Colonic mucosa (tissue), 4 donors: ENCODE data around the gene ANKRD34B. TPM values are rescaled to one million over a fixed set of nuclear protein-coding genes. Genes with fewer than 3 reads are reported as not detected.

Source experiments
- DNase-seq: peaks from one replicate; pipeline ENCODE4 v3.0.0-alpha.2; 2020
- H3K27ac ChIP-seq: fragments of 200-600 bp; one replicate; pipeline ENCODE4 v1.8.0; 2021
- H3K27me3 ChIP-seq: fragments of 200-600 bp; one replicate; pipeline ENCODE4 v1.8.0; 2021
- H3K36me3 ChIP-seq: fragments of 200-600 bp; one replicate; pipeline ENCODE4 v1.8.0; 2021
- H3K4me1 ChIP-seq: fragments of 200-600 bp; one replicate; pipeline ENCODE4 v1.8.0; 2021; ENCODE audit warnings: mild to moderate bottlenecking
- H3K4me3 ChIP-seq: fragments of 200-600 bp; one replicate; pipeline ENCODE4 v1.8.0; 2021
- H3K9ac ChIP-seq, 2 donors: one replicate each; pipeline ENCODE4 v1.7.0; 2013; ENCODE audit warnings: control low read depth in 2 of 2, low read depth in 2 of 2, low read length in 2 of 2
- H3K9me3 ChIP-seq: fragments of 200-600 bp; one replicate; pipeline ENCODE4 v1.8.0; 2021
- intact Hi-C: fragments of 100-400 bp; cut with DNase I; formaldehyde crosslinking; loops from one replicate; pipeline ENCODE4 v1.14.1; 2022
- total RNA-seq, 2 donors: library from RNA; stranded (reverse); fragmentation: NEBNext Ultra II Directional in 1 of 2; extraction: Animal tissue kit (Norgen Biotek cat#: 25700) in 1 of 2; gene quantifications; one replicate each; pipeline ENCODE4 v1.2.1, GENCODE V29; 2021
- TF ChIP-seq, protein P1 (sequence below): fragments of 200-600 bp; IDR thresholded peaks from one replicate; pipeline ENCODE4 v1.8.0; 2022; ENCODE audit warnings: antibody characterized with exemption, mild to moderate bottlenecking
- donor health status: healthy.
- donor health status: DM: no; HTN: no; CAD: no.
- donor health status: DM: no; HTN: no; CAD: no.

The ANKRD34B gene
- total RNA-seq, 2 donors from 2014 or later: not detected

DNA sequence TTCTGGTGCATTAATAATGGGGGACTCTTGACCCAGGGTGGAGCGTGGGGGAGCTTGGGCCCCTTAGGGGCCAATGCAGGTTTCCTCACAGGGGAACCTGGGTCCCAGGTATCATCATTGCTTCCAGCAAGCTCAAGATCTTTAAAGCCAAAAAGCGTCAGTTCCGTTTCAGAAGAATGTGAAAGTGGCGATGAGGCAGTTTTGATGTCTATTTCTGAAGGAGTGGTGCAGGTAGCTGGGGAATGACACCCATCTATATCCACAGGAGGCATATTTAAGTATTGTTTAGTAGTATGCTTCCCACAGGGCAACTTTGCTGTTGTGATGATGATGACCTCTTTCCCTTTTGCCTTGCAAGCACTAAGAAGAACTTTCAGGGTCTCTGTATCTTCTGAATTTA lies 10.8 kb downstream of the ANKRD34B start:
- DNase-seq: no peak
- Histone ChIP-seq H3K9me3 (no peaks in the 10 kb centered on the region), H3K27ac (no peak overlapping the region), H3K4me3 (no peak overlapping the region), H3K27me3 (no peaks in the 10 kb centered on the region), H3K36me3 (no peaks in the 10 kb centered on the region), H3K9ac (no peak overlapping the region), H3K4me1 (no peaks in the 10 kb centered on the region)
- intact Hi-C loops: no loop called here
- TF ChIP-seq, protein P1, sequence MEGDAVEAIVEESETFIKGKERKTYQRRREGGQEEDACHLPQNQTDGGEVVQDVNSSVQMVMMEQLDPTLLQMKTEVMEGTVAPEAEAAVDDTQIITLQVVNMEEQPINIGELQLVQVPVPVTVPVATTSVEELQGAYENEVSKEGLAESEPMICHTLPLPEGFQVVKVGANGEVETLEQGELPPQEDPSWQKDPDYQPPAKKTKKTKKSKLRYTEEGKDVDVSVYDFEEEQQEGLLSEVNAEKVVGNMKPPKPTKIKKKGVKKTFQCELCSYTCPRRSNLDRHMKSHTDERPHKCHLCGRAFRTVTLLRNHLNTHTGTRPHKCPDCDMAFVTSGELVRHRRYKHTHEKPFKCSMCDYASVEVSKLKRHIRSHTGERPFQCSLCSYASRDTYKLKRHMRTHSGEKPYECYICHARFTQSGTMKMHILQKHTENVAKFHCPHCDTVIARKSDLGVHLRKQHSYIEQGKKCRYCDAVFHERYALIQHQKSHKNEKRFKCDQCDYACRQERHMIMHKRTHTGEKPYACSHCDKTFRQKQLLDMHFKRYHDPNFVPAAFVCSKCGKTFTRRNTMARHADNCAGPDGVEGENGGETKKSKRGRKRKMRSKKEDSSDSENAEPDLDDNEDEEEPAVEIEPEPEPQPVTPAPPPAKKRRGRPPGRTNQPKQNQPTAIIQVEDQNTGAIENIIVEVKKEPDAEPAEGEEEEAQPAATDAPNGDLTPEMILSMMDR: no peak

DNA sequence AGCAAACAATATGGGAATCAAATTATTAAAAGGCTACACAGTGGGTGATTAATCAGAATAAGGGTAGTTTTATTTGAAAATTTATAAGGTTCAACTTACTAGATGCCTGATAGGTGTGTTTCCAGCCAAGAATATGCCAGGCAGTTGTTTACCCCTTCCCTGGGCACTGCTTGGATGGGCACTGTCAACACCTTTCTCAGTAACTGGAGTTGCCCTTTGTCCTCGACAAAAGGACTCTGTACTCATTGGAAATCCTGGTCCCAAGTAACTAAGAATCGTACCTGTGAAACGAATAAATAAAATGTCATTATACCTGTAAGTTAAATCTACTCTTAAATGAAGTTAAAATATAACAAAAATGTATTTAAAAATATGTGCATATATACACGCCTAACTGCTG lies 15.0 kb downstream of the ANKRD34B start:
- Histone ChIP-seq H3K9ac (no peak overlapping the region), H3K9me3 (no peaks in the 10 kb centered on the region), H3K4me3 (no peak overlapping the region), H3K27ac (no peak overlapping the region), H3K4me1 (no peaks in the 10 kb centered on the region), H3K36me3 (no peaks in the 10 kb centered on the region), H3K27me3 (no peaks in the 10 kb centered on the region)
- intact Hi-C loops: no loop called here
- TF ChIP-seq, protein P1: no peak
- no peak for DNase-seq

DNA sequence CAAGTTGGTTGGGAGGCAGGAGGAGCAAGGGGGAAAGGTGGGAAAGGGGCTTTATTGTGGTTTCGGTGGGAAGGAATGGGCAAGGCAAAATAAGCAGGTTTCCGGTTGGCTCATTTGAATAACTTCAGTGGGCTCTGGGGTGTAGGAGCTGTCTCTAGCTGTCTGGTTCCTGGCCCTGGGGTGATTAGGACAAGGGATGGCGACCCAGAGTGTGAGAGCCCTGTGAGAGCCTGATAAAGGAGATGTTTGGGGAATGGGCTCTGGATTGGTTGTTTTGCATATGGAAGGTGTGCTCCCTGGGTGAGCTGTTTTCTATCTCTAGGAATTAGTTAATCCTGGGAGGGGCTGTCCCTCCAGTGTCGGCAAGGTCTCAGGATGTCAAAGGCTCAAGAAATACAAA lies 15.4 kb downstream of the ANKRD34B start:
- TF ChIP-seq, protein P1: no peak
- H3K4me1 ChIP-seq: no peaks in the 10 kb centered on the region
- no peak overlapping the region for H3K9ac ChIP-seq
- H3K27ac ChIP-seq: no peak overlapping the region
- no peak overlapping the region for H3K4me3 ChIP-seq
- no peak for DNase-seq
- intact Hi-C loops: no loop called here
- H3K36me3 ChIP-seq: no peaks in the 10 kb centered on the region
- no peaks in the 10 kb centered on the region for H3K9me3 ChIP-seq
- no peaks in the 10 kb centered on the region for H3K27me3 ChIP-seq

DNA sequence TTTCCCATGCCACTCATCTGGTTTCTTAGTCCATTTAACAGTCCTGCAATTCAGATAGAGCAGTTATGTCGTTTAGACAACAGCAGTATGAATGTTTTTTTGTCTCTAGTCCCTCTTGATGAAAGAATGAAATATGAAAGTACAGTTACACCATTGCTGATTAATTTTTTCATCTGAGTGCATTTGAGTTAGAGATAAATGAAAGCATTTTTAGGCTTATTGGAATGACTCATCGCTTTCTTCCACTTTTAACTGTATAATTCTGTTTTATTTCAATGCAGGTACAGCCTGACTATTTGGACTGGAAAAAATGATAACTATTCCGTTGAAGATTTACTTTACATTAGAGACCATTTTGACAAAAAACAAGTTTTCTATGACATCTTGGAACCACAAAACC lies 28.7 kb downstream of the ANKRD34B start:
- Histone ChIP-seq H3K4me1 (no peaks in the 10 kb centered on the region), H3K27ac (no peak overlapping the region), H3K36me3 (no peaks in the 10 kb centered on the region), H3K27me3 (no peaks in the 10 kb centered on the region), H3K9me3 (no peaks in the 10 kb centered on the region), H3K4me3 (no peak overlapping the region), H3K9ac (no peak overlapping the region)
- TF ChIP-seq, protein P1: no peak
- intact Hi-C loops: no loop called here
- no peak for DNase-seq

DNA sequence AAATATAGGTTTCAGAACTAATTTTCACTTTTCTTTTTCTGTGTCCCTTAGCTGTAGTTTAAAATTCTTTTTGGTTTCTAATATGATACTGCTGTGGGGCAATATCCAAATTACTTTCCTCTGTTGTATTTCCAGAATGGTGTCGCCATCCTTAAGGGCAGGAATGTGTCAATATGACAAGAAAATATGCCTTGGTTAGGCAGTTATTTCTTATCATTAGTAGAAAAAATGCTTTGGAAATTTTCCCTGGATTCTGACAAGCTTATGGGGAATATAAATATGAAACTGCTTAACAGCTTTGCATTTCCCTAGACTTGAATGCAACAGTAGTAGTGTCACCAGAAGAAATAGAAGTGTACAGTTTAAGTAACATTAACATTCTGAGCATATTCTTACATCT lies 29.4 kb downstream of the ANKRD34B start:
- Histone ChIP-seq H3K27ac (no peak overlapping the region), H3K9ac (no peak overlapping the region), H3K4me1 (no peaks in the 10 kb centered on the region), H3K9me3 (no peaks in the 10 kb centered on the region), H3K36me3 (no peaks in the 10 kb centered on the region), H3K27me3 (no peaks in the 10 kb centered on the region), H3K4me3 (no peak overlapping the region)
- no peak for DNase-seq
- intact Hi-C loops: no loop called here
- TF ChIP-seq, protein P1: no peak

DNA sequence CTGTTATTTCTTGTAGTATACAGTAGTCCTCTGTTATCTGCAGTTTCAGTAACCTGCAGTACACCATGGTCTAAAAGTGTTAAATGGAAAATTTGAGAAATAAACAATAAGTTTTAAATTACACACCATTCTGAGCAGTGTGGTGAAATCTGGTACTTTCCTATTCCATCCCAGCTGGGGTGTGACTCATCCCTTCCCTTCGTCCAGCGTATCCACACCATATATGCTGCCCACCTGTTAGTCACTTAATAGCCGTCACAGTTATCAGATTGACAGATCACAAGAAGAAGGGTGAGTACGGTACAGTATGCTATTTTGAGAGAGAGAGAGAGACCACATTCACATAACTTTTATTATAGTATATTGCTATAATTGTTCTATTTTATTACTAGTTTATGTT lies 53.3 kb downstream of the ANKRD34B start:
- intact Hi-C loops: no loop called here
- no peaks in the 10 kb centered on the region for H3K27me3 ChIP-seq
- TF ChIP-seq, protein P1: no peak
- H3K4me3 ChIP-seq: no peak overlapping the region
- H3K9me3 ChIP-seq: no peaks in the 10 kb centered on the region
- H3K36me3 ChIP-seq: no peaks in the 10 kb centered on the region
- no peak overlapping the region for H3K9ac ChIP-seq
- no peak for DNase-seq
- no peak overlapping the region for H3K27ac ChIP-seq
- H3K4me1 ChIP-seq: no peaks in the 10 kb centered on the region
